Measurements from ENCODE around the gene SIX5.

- TF ChIP-seq CTCF (IDR thresholded peaks at IDR 0.05; ENCODE audit: low read depth, low read length) (no peak), EZH2phosphoT487 (IDR thresholded peaks at IDR 0.05; ENCODE audit: low read depth) (no peak)
Measured at GRCh38 chr19:45773384-45773783, 4.3 kb upstream of the SIX5 start.

Data from OCI-LY3 (cell line).